Adipocyte (in vitro differentiated cells): ENCODE measurements around the gene JMJD7.
"Not testable (repeated sequence)": the region's sequence is repeated elsewhere in the genome, so short reads cannot be mapped to it uniquely, and the experiment has no call there.

Source experiments
- DNase-seq: peaks from one replicate; pipeline ENCODE4 v3.0.0-alpha.2; 2015; ENCODE audit warnings: low read depth
- H3K27me3 ChIP-seq: replicated peaks from 2 replicates; pipeline ENCODE4 v1.7.0; 2013; ENCODE audit warnings: mild to moderate bottlenecking, low read length, moderate library complexity; ENCODE audit not compliant: control insufficient read depth, insufficient read depth
- H3K36me3 ChIP-seq: 2 replicates; pipeline ENCODE4 v1.7.0; 2013; ENCODE audit warnings: low read length, mild to moderate bottlenecking, moderate library complexity; ENCODE audit not compliant: control insufficient read depth, insufficient read depth, severe bottlenecking
- H3K4me1 ChIP-seq: 2 replicates; pipeline ENCODE4 v1.7.0; 2013; ENCODE audit warnings: mild to moderate bottlenecking, low read length, moderate library complexity; ENCODE audit not compliant: control insufficient read depth, insufficient read depth
- H3K4me3 ChIP-seq: 2 replicates; pipeline ENCODE4 v1.7.0; 2013; ENCODE audit warnings: mild to moderate bottlenecking, low read length, moderate library complexity
- H3K9ac ChIP-seq: 2 replicates; pipeline ENCODE4 v1.7.0; 2013; ENCODE audit warnings: mild to moderate bottlenecking, low read length, moderate library complexity
- H3K9me3 ChIP-seq: 2 replicates; pipeline ENCODE4 v1.7.0; 2013; ENCODE audit warnings: mild to moderate bottlenecking, low read length, moderate library complexity; ENCODE audit not compliant: control insufficient read depth

Gene JMJD7

GRCh38 chr15:41825145-41825544 lies 2.7 kb upstream of the JMJD7 start:
- no peak for DNase-seq
- Histone ChIP-seq H3K9ac (no peak overlapping the region), H3K4me1 (peaks cover 11% of the 10 kb centered on the region), H3K4me3 (no peak overlapping the region), H3K27me3 (no peaks in the 10 kb centered on the region), H3K36me3 (peaks cover 54% of the 10 kb centered on the region), H3K9me3 (no peaks in the 10 kb centered on the region)

GRCh38 chr15:41825572-41826535 lies 2.0 kb upstream of the JMJD7 start:
- no peak overlapping the region for H3K4me3 ChIP-seq
- H3K27me3 ChIP-seq: no peaks in the 10 kb centered on the region
- peaks cover 47% of the 10 kb centered on the region for H3K36me3 ChIP-seq
- H3K9me3 ChIP-seq: no peaks in the 10 kb centered on the region
- H3K4me1 ChIP-seq: peaks cover 11% of the 10 kb centered on the region
- no peak for DNase-seq
- H3K9ac ChIP-seq: no peak overlapping the region

- H3K9ac ChIP-seq: peak overlapping the region; percentile 76
- peaks cover 11% of the 10 kb centered on the region for H3K4me1 ChIP-seq
- peaks cover 35% of the 10 kb centered on the region for H3K36me3 ChIP-seq
- H3K27me3 ChIP-seq: no peaks in the 10 kb centered on the region
- no peak for DNase-seq
- no peaks in the 10 kb centered on the region for H3K9me3 ChIP-seq
- H3K4me3 ChIP-seq: peak overlapping the region; percentile 93
Measured at GRCh38 chr15:41827290-41827879, 507 bp upstream of the JMJD7 start.

- peak overlapping the region; percentile 90 for H3K9ac ChIP-seq
- peak overlapping the region; percentile 93 for H3K4me3 ChIP-seq
- H3K27me3 ChIP-seq: no peaks in the 10 kb centered on the region
- H3K36me3 ChIP-seq: peaks cover 21% of the 10 kb centered on the region
- no peak for DNase-seq
- H3K4me1 ChIP-seq: peaks cover 11% of the 10 kb centered on the region
- H3K9me3 ChIP-seq: no peaks in the 10 kb centered on the region
Measured at GRCh38 chr15:41828807-41829141, 882 bp downstream of the JMJD7 start.

DNA sequence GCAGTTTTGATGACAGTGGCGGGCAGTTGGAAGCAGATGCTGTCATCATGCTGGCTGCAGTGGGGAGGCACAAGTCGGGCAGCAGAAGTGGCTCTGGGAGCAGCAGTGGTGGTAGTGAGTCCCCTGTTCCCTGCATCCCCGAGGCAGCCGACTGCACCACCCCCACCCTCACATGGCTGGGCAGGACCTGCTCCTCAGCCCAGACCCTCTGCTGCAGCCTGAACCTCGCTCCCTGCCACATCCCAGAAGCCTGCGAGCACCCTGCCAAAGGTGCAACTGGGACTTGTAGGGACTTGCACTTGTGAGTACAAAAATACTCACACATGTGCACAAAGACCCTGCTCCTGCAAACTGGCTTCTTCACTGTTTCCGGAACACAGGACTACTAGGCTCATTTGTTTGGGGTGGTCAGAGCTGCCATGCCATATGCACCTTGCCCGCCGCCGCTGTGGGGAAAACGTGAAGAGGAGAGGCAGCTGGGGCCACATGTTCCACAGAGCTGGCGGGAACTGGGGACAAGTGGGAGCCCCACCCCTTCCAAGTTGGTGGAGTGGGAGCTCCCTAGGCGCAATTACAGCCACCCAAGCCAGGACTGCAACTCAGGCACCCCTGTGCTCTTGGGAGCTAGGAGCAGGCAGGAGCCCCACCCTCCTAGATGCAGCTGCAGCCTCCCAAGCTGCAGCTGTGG lies 2.2 kb downstream of the JMJD7 start:
- Histone ChIP-seq H3K4me3 (no peak overlapping the region), H3K36me3 (peaks cover 8% of the 10 kb centered on the region), H3K9ac (no peak overlapping the region), H3K27me3 (no peaks in the 10 kb centered on the region), H3K4me1 (peaks cover 11% of the 10 kb centered on the region), H3K9me3 (no peaks in the 10 kb centered on the region)
- no peak for DNase-seq

DNA sequence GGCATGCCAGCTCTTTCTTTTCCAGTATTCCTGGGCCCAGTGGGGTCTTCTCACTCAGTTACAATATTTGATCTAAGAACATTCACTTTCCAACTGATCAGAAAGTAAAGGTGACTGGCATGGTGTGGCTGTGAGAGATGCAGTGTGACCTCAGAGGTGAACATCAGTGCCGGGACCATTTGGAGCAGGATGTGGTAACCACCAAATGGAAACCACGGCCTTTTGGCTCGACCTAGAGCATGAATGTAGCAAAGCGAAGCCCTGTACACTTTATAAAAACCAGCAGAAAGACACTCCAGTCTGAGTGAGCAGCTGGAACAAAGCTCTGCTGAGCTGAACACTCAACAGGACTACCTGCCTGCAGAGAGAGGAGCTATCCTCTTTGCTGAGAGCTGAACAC lies 3.4 kb downstream of the JMJD7 start:
- DNase-seq: not testable (repeated sequence)

DNA sequence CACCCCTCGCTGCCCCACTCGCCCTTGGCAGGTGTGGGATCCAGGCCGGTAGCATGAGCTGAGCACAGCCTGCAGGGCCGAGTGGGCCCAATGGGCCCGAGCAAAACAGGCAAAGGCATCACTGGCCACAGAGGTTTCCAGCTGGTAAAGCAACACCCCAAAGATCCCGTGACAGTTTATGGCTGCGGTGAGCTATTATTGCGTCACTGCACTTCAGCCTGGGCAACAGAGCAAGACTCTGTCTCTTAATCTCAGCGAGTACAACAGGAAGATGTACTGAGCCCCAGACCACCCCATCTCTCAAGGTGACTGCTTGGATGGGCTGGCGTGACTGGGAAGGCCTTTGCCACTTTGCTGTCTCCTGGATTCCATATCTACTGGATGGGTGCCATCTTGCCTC lies 4.3 kb downstream of the JMJD7 start:
- DNase-seq: no peak
- H3K4me1 ChIP-seq: peaks cover 11% of the 10 kb centered on the region
- H3K36me3 ChIP-seq: no peaks in the 10 kb centered on the region
- H3K27me3 ChIP-seq: no peaks in the 10 kb centered on the region
- no peak overlapping the region for H3K4me3 ChIP-seq
- H3K9me3 ChIP-seq: no peaks in the 10 kb centered on the region
- H3K9ac ChIP-seq: no peak overlapping the region

More for the DNA sequence above, 3.4 kb downstream of the JMJD7 start:
- H3K9me3 ChIP-seq, H3K27me3 ChIP-seq, H3K36me3 ChIP-seq, H3K4me3 ChIP-seq, H3K9ac ChIP-seq: not testable (repeated sequence)
- peaks cover 11% of the 10 kb centered on the region for H3K4me1 ChIP-seq

- no peaks in the 10 kb centered on the region for H3K9me3 ChIP-seq
- peaks cover 8% of the 10 kb centered on the region for H3K4me1 ChIP-seq
- H3K27me3 ChIP-seq: no peaks in the 10 kb centered on the region
- H3K4me3 ChIP-seq: no peak overlapping the region
- no peak for DNase-seq
- no peak overlapping the region for H3K9ac ChIP-seq
- H3K36me3 ChIP-seq: no peaks in the 10 kb centered on the region
Measured at GRCh38 chr15:41832875-41833274, 5.0 kb downstream of the JMJD7 start.

DNA sequence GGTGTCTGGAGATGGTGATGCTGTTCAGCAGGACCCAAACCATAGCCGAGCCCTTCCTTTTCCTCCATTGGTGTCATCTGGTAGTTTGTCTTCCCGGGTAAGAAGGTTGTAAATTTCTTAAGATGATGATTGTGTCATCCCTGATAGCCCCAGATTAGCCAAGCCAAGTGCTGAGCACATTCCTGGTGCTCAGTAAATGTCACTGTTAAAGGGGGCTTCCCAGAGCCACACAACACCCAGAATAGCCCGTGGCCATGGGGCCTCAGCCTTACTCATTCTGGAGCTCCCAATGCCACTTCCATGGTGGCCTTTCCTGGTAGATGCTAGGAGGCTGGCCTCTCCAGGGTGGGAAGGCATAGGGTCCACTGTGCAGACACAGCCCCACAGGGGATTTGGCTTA lies 6.2 kb downstream of the JMJD7 start:
- Histone ChIP-seq H3K4me1 (peaks cover under 1% of the 10 kb centered on the region), H3K27me3 (no peaks in the 10 kb centered on the region), H3K9ac (no peak overlapping the region), H3K9me3 (no peaks in the 10 kb centered on the region), H3K36me3 (no peaks in the 10 kb centered on the region), H3K4me3 (no peak overlapping the region)
- no peak for DNase-seq

DNA sequence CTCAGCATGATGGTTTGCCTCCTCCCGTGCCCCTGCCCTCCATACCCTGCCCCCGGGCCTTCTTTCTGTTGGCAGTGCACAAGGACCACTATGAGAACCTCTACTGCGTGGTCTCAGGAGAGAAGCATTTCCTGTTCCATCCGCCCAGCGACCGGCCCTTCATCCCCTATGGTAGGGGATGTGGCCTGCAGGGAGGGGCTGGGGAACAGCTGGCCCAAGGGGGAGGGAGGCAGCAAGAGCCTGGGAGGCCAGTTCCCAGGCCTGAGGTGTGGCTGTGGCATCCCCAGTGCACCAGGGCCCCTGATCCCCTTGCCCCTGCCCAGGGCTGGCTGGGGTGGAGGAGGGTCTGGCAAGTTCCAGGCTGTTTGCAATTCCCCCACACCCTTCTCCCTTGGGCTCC lies 8.2 kb downstream of the JMJD7 start:
- Histone ChIP-seq H3K9me3 (no peaks in the 10 kb centered on the region), H3K27me3 (no peaks in the 10 kb centered on the region)

GRCh38 chr15:41836713-41837454 lies 9.0 kb downstream of the JMJD7 start:
- Histone ChIP-seq H3K4me3 (no peak overlapping the region), H3K4me1 (peaks cover 3% of the 10 kb centered on the region), H3K27me3 (no peaks in the 10 kb centered on the region), H3K9me3 (no peaks in the 10 kb centered on the region), H3K9ac (no peak overlapping the region), H3K36me3 (no peaks in the 10 kb centered on the region)
- DNase-seq: no peak

More for the DNA sequence above, 8.2 kb downstream of the JMJD7 start:
- no peak overlapping the region for H3K4me3 ChIP-seq
- no peaks in the 10 kb centered on the region for H3K4me1 ChIP-seq
- H3K9ac ChIP-seq: no peak overlapping the region
- DNase-seq: no peak
- no peaks in the 10 kb centered on the region for H3K36me3 ChIP-seq
